GM21619 (cell line): Measurements from ENCODE around the gene GRIN3B.
"Not testable (repeated sequence)": the region's sequence is repeated elsewhere in the genome, so short reads cannot be mapped to it uniquely, and the experiment has no call there.

Experiments used
- ATAC-seq: cut with Tn5 transposase; IDR thresholded peaks from one replicate; pipeline ENCODE4 v1.9.1; 2021; ENCODE audit not compliant: unreplicated experiment

GRIN3B gene, protein sequence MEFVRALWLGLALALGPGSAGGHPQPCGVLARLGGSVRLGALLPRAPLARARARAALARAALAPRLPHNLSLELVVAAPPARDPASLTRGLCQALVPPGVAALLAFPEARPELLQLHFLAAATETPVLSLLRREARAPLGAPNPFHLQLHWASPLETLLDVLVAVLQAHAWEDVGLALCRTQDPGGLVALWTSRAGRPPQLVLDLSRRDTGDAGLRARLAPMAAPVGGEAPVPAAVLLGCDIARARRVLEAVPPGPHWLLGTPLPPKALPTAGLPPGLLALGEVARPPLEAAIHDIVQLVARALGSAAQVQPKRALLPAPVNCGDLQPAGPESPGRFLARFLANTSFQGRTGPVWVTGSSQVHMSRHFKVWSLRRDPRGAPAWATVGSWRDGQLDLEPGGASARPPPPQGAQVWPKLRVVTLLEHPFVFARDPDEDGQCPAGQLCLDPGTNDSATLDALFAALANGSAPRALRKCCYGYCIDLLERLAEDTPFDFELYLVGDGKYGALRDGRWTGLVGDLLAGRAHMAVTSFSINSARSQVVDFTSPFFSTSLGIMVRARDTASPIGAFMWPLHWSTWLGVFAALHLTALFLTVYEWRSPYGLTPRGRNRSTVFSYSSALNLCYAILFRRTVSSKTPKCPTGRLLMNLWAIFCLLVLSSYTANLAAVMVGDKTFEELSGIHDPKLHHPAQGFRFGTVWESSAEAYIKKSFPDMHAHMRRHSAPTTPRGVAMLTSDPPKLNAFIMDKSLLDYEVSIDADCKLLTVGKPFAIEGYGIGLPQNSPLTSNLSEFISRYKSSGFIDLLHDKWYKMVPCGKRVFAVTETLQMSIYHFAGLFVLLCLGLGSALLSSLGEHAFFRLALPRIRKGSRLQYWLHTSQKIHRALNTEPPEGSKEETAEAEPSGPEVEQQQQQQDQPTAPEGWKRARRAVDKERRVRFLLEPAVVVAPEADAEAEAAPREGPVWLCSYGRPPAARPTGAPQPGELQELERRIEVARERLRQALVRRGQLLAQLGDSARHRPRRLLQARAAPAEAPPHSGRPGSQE

DNA sequence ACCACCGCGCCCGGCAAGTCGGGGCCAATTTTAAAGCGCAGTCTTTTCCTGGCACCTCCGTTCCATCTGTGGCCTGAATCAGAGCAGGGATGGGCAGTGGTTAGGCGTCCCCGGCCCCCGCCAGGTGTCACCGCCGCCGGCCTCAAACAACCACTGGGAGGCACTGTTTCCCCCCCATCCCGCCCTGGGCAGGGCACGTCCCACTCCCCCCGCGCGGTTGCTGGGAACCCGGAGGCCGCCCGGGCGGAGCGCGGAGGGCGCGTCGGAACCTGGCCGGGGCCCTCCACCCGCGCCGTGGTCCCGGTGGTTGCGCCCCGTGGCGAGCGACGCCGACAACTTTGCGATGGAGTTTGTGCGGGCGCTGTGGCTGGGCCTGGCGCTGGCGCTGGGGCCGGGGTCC, at the start of gene GRIN3B:
TSS of gene GRIN3B (plus strand) at position 325 of the 400 bp plus-strand sequence. CDS start at position 344, 19 bp downstream.
- no peak for ATAC-seq

DNA sequence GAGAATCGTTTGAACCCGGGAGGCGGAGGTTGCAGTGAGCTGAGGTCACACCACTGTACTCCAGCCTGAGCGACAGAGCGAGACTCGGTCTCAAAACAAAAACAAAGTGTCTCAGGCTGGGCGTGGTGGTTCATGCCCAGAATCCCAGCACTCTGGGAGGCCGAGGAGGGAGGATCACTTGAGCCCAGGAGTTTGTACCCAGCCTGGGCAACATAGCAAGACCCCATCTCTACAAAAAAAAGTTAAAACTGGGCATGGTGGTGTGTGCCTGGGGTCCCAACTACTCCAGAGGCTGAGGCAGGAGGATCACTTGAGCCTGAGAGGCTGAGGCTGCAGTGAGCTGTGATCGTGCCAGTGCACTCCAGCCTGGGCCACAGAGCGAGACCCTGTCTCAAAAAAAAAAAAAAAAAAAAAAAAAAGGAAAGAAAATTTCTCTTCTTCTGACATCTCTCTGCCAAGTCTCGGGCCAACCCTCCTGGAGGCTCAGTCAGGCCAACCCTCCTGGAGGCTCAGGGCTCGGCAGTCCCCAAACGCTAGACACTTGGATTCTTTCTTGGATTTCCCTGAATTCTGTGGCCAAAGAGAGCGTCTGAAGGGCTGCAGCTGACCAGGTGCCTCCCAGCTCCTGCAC, 48.1 kb upstream of the GRIN3B start:
- no peak for ATAC-seq

DNA sequence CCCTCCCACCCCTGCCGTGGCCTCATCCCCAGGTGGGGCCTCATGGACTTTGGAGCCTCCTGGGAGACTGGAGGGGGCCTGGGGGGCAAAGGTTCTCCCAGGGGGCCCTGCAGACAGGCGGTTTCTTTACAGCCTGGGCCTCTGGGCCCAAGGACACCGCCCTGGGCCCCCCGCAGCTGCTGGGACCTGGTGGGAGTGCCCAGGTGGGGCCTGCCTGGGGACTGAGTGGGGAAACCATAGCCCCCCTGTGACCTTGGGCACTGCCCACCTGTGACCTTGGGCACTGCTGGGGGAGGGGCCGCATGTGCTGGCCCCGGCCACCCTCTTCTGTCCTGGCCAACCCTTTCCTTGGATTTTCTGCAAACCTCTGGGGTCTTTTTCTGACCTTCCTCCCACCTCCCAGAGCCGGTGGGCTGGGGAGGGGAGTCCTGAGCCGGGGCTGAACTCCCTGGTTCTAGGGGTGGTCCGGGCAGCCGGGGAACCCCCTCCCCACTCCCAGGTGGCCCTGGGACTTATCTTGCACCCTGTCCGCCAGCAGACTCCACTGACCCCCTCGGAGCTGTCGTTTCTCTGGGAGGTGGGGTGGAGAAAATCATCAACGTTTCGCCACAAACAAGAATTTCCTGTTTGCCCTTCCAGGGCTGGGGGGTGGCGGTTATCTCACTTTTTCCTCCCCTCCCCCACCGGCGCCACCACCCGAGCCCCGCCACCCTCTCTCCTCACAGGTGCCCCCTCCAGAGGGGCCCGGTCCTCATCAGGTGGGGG, 47.4 kb upstream of the GRIN3B start:
- no peak for ATAC-seq

DNA sequence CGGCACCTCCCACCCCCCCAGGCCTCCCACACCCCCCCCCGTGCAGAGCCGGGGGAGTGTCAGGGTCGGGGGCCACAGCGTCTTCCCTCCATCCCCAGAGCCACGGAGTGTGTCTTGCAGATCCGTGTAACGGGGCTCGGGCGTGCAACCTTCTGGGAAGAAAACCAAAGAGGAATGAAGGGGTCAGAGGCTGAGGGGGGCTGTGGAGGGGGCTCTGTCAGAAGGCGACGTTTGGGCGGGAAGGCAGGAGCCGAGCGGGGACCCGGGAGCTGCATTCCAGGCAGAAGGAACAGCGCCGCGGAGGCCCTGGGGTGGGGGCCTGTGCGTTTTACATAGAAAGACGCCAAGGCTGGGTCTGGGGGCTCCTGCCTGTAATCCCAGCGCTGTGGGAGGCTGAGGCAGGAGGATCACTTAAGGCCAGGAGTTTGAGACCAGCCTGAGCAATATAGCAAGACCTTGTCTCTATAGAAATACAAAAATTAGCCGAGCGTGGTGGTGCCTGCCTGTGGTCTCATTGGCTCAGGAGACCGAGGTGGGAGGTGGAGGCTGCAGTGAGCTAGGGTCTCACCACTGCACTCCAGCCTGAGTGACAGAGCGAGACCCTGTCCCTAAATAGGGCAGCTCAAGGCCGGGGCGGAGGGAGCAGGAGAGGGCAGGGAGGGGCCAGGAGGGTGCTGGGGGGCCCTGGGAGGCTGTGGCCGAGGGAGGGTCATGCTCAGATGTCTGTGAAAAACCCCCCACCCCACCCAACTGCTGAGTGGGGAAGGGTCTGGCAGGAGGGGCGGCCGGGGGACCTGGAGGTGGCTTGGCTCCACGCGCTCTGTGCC, 46.6 kb upstream of the GRIN3B start:
- no peak for ATAC-seq

DNA sequence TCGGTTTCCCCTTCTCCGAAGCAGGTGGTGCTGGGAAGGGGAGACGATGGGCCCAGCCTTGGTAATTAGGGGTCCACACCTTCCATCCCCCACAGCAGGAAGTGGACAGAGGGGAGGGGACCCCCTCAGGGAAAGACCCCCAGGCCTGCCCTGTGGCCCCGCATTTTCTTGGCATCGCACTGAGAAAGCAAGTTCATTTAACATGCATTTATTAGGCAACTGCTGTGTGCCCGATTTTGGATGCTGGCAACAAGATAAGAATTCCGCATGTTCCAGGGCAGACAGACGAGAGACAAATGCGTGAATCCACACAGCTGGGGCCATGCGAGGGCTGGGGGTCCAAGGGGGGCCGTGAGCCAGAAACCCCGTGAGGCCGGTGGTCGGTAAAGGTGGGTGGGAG, 45.9 kb upstream of the GRIN3B start:
- ATAC-seq, result no peak

DNA sequence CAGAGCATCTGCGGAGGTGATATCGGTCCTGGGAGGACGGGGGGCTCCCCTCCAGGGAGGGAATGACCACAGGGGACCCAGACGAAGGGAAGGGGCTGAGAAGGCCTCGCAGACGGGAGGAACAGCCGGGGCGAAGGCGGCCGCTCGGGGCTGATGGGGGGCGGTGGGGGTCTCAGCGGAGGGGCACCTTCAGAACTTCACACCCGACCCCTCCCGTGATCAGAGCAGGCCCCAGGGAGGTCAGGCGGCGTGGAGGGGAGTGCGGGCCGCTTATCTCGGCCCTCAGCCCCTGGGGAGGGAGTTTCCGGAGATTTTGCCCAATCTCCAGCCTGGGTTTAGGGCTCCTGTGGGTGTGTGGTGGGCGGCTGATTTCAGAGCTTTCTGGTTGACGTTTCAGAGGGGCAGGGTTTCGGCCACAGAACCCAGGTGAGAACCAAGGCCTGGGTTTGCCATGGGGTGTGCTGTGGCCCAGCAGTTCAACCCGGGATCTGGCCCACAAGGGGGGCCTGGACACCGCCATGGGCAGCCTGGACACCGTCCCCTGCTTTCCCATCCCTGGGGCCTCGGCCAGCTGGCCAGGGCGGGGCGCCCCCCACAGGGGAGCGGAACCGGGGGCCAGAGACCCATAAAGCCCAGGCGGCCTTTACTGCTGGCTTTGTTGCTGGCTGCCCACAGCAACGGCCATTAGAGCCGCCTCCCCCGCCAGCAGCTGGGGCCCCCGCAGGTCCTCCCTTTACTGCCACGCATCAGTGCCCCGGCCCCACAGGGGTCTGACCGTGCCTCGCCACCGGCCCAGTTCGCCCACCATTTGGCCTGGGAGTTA, 45.3 kb upstream of the GRIN3B start:
- no peak for ATAC-seq

DNA sequence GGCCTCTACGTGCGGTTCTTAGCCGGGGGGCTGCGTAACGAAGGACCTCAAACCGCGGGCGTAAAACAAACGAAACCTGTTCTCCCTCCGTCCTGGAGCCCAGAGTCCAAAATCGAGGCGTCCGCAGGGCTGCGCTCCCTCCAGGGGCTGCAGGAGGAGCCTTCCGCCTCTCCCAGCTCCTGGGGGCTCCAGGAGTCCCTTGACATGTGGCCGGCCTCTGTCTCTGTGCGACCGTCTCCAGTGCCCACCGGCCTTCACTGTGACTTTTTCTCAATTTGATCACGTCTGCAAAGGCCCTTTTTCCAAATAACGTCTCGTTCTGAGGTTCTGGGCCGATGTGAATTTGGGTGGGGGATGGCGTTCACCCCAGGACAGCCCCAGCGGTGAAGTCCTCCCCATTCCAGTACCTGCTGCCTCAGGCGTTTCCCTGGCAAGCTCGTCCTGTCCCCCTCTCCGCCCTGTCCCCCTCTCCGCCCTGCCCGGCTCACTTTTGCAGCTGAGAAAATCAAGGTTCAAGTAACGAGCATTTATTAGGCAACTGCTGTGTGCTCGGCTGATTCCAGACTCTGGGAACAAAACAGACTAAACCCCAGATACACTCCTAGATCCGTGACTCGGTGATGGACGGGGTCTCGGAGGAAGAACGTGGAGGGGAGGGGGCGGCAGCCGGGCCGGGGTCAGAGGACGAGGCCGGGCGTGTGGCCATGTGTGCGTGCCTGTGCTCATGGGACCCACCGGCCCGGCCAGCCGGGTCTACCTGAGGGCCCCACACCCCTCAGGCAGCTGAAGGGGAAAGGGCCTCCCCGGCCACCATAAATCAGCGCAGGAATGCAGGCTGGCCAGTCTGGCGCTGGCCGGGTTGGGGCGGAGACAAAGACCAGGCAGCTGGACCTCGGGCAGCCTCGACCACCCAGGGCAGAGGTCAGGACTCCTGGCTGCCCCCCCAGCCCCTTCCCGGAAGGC, 44.1 kb upstream of the GRIN3B start:
- ATAC-seq, result no peak

DNA sequence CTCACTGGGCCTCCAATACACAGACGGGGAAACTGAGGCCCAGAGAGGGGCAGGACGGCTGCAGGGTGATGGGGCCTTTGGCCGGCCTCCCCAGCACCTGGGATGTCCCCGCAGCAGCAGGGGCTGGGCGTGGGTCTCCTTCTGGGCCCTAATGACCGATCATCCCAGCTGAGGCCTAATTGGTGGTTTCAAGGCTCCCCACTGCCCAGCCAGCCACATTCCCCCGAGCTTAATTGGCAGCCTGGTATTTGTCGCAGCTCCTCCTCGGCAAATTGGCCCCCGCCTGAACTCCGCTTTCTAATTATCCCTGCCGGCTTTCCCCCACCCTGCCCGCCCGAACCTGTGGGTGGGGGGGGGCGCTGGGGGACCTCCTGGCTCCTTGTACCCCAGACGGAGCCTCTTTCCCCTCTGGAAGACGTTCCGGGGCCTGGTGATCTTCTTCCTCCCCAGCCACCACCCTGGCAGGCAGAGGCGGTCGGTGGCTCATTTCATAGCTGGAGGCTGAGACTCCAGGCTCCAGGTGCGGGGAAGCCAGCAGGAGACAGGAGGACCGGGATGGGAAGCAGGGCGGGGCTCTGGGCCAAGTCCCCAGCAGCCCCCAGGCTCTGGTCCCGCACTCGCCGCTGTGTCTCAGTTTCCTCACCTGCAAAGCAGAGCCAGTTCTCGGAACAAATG, 43.3 kb upstream of the GRIN3B start:
- ATAC-seq, result no peak

DNA sequence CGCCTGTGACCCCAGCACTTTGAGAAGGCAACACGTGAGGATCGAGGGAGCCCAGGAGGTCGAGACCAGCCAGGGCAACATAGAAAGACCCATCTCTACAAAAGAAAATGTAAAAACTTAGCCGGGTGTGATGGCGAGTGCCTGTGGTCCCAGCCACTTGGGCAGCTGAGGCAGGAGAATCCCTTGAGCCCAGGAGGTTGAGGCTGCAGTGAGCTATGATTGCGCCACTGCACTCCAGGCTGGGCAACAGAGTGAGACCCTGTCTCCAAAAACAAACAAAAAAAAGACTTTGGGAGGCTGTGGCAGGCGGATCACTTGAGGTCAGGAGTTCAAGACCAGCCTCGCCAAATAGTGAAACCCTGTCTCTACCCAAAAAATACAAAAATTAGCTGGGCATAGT, 42.6 kb upstream of the GRIN3B start:
- ATAC-seq, result not testable (repeated sequence)

DNA sequence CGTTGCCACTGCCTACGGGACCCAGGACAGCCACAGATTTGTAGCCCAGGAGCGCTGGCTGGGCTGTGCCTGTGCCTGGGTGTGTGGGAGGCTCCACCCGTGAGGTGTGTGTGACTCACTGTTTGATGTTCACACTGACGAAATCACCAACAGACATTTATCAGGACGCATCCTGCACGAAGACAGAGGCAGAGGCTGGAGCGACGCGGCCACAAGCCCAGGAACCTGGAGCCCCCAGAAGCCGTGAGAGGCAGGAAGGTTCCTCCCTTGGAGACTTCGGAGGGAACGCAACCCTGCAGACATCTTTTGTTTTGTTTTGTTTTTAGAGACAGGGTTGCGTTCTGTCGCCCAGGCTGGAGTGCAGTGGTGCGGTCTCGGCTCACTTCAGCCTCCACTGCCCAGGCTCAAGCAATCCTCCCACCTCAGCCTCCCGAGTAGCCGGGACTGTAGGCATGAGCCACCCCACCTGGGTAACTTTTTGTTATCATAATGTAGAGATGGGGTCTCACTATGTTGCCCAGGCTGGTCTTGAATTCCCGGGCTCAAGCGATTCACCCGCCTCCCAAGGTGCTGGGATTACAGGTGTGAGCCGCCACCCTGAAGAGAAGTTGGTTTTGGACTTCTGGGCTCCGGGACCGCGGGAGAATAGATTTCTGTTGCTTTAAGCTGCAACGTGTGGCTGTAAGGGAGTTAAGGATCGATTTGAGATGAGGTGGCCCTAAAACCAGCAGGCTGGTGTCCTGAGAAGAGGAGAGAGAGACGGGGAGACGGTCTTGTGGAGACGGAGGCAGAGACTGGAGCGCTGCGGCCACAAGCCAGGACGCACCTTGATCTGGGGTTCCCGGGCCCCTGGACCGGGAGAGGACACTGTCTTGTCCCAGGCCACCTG, 41.0 kb upstream of the GRIN3B start:
- no peak for ATAC-seq

DNA sequence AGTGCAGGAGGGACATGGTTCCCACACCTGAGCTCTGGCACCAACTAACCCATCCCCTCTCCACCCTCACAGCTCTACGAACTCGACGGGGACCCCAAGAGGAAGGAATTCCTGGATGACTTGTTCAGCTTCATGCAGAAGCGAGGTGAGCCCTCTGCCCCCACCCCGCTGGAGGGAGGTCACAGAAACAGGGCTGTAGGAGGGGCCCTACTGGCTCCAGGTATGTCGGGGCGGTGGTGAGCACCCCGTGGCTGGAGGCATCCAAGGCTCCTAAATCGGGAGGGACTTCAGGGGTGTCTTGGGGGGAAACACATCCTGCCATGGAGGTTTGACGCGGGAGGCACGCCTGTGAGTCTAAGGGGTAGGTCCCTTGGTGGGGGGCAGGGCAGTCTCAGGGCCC, 40.2 kb upstream of the GRIN3B start:
- no peak for ATAC-seq

DNA sequence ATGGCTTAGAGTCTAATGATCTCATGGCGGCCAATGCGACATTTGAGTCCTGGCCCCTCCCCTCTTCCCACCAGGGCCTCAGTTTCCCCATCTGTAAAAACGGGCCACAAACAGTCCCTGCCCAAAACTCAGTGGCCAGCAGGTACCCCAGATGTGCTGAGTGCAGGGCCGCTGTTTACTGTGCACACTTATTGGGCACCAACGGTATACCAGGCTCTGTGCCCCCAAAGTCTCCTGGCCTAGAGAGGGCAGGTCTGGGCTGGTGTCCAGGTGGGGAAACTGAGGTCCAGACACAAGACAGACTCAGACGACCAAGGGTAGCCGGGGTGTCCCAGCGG, 39.6 kb upstream of the GRIN3B start:
- no peak for ATAC-seq

DNA sequence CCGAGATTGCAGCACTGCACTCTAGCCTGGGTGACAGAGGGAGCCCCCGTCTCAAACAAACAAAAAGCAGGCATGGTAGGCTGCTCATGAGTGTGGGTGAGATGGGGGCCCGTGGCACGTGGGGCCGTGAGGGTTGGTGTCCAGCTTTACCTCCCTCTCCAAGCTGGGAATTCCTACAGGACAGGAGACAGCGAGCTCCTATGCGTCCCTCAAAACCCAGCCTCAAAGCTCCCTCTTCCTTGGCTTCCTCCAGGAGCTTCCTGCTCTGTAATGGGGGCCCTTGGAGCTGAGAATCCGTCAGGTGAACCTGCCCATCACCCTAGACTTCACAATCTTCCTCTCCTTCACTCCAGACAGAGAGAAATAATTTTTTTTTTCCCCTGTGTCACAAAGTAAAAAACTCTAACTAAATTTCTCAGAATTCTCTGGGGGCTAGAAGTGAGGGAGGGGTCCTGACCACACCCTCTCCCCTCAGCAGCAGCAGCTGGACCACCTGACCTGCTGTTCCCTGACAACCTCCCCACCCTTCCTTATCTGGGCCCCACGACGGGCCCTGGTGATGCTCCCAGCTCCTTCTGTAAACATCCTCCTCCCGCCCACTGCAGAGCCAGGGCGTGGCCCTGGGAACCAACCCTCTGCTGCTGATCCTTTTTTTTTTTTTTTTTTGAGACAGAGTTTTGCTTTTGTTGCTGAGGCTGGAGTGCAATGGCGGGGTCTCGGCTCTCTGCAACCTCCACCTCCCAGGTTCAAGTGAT, 38.2 kb upstream of the GRIN3B start:
- ATAC-seq, result no peak

DNA sequence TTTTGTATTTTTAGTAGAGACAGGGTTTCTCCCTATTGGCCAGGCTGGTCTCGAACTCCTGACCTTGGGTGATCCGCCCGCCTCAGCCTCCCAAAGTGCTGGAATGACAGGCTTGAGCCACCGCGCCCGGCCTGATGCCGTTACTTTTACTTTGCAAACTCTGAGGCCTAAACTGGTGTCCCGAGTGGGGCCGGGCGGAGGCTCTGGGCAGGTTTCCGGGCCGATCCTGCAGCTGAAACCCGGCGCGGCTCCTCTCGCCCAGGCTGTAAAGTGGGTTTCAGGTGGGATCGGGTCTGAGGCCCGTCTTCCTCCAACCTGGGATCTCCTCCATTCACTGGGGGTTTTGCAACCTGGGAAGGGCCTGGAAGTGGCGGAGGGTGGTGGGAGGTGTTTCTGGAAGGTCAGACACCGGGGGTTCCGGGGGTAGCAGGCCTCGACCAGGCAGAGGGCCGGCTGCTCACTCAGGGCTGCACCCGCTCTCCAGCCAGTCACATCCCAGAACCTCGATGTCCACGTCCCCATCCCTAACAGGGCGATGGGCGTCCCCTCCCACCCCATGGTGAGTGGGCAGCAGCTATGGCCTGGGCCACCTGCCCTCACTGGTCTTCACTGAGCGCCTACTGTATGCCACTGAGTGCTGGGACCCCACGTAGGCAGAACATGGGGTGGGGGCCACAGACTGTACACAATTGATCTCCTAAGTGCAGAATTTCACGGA, 37.4 kb upstream of the GRIN3B start:
- no peak for ATAC-seq

DNA sequence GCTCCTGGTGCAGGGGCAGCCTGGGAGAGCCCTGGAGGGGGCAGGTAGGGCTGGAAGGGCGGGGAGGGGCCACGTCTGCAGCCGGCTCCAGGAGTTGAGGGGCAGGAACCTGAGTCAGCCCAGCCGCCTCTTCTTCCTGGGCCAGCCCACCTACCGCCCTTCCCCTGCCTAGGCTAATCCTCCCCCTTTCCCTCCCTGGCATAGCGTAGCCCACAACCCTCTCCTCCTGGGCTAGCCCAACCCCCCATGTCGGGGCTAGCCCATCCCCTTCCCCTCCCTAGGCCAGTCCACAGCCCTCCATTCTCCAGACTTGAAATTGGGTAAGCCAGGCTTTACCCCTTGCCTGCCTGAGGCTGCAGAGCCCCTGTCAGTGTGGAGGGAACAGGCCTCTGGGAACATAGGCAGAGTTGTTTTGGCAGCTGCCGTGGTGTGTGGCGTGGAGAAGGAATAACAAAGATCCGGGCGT, 36.7 kb upstream of the GRIN3B start:
- ATAC-seq, result no peak
